HG02981 (cell line): ENCODE results near the gene RFX8.

Experiments
- ATAC-seq: cut with Tn5 transposase; IDR thresholded peaks from one replicate; pipeline ENCODE4 v1.9.1; 2021; ENCODE audit warnings: mild to moderate bottlenecking, moderate library complexity; ENCODE audit not compliant: unreplicated experiment

The RFX8 gene

DNA sequence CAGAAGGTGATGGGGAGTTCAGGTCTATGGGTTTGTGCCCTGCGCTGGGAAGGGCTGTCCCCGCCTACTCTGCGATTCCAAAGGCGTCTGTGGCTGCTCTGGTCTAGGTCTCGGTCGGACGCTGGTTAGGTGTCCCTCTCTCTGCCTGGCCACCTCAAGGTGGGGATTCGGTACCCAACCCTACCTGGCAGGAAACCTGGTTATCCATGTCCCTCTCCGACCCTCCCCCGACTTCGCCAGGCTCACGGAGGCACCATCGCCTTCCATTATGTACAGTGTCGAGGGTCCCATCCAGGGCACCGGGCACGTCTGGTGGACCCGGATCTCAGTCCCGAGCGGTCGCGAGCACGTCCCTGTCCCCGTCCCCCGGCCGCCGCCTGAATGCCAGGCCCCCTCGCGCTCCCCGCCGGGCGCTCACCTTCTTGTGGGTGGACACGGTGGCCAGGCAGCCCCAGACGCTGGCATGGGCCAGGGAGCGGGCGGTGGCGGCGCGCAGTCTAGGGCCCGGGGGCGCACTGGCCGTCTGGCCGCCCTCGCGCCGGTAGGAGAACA is 88.2 kb downstream of the RFX8 start:
- ATAC-seq = no peak

DNA sequence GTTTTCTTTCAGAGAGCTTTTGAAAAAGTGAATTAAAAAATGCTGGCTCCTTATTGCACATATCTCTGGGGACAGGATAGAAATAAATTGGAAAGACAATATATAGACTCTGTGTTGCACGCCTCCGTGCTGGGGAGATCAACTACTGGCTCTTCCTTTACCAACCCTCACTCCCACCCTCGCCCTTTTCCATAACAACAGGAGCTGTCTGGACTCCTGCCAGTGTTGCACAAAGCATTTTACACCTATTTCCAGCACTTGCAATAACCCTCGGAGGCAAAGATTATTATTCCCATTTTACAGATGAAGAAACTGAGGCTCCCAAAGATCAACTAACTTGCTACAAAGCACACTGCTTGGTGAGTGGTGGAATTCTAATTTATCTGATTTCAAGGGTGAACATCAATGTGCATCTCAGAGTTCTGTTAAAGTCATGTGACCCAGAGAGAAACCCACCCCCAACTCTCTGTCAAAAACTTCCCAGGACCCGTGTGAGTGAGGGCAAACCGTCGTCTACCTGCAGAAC is 91.8 kb downstream of the RFX8 start:
- ATAC-seq = no peak

DNA sequence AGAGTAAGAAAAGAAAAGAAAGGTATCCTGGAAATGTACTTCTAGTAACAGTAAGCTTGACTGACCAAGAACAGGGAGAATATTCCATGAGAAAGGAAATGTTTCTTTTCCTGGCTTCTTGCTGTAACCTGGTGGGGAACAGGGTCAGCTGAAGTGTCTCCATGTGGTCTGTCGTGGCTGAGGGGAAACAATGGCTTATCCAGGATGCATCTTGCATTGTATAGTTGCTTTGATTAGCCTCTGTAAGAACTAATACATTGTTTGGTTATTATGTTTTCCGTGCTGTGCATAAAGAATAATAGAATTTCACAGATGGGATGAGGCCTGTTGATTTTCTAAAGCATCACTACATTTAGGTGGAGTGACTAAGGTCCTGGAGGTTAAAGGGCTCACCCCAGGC is 92.5 kb downstream of the RFX8 start:
- no peak for ATAC-seq

DNA sequence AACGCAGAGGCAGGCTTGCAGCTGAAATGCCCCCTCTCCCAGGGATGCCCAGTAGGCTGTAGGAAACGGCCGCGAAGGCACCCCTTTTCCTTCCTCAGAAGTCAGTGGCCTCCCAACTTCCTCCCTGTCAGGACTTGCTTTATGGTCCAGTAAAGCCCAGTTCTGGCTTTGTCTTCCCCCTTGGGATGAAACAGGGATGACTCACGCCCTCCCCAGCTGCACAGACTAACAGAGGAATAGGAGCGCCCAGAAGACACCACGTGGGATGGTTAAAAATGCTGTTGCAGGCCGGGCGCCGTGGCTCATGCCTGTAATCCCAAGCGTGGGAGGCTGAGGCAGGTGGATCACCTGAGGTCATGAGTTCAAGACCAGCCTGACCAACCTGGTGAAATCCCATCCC is 94.5 kb downstream of the RFX8 start:
- ATAC-seq = no peak

DNA sequence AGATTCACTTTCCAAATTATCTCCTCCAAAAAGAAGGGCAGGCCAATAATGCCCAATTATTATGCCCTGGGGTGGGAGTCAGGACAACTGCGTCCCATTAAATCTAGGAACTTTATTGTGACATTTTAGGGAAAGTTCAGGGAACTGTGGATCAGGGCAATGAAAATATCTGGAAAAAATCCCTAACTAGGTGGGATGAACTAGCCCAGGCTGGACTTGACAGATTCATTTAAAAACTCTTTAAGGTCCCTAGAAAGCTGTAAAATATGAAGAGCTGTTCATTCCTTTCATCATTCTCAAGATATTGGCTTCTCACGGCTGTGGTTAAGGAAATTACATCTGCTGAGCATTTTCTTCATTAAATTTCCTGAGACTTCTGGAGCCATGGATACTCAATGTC is 95.8 kb downstream of the RFX8 start:
- no peak for ATAC-seq

DNA sequence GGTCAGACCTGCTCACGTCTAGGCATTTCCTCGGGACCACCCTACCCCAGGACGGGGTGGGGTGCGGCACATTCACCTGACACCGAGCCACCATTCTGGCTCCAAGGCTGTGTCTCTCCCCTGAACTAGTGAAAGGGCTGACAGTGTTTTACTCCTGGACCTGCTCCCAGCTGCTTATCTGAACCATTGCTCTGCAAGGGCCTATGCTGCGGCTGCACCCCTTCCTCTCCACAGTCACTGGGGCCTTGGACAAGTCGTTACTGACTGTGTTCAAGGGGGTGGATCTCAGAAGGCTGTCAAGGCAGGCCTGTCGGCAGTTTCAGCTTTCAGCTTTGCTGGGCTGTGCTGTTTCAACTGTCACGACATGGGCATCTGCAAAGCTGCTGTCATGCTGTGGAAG is 99.3 kb downstream of the RFX8 start:
- no peak for ATAC-seq

DNA sequence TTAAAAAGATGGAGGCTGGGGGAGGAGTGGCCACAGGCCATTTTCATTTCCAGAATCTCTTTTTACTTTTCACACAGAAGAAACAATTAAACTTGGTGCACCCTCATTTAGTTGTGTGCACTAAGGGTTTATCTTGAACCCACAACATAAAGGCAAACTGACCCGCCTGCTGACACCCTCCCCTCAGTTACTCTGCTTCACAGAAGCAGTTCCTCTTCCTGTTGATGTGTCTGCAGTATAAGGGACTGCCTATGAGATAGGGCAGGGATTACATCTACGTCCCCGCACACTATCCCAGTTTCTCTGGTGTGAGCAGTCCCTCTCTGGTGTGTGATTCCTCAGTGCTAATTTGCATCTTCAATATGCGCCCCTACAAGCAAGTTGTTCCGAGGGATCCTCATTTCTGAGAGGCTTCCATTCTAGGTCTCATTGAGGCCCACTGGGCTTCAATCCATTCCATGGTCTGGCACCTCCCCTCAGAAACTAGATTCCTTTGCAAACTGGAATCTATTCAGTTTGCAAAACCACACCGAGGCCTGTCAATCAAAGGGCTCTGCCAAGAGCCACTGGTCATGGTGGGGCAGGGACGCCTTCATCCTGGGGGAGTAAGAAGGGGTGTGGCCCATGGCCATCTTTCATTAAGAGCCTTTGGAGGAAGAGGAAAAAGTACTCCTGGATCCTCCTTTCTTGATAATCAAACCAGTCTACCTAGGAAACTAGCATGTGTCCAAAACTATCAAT is 99.9 kb downstream of the RFX8 start:
- no peak for ATAC-seq

DNA sequence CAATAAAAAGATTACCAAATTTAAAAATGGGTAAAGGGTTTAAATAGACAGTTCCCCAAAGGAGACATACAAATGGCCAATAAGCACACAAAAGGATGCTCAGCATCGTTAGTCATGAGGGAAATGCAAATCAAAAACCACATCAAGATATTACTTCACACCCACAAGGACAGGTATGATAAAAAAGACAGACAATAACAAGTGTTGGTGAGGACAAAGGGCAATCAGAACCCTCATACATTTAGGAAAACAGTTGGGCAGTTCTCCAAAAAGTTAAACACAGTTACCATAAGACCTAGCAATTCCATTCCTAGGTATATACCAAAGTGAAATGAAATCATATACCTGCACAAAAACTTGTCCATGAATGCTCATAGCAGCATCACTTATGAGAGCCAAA is 102.1 kb downstream of the RFX8 start:
- no peak for ATAC-seq

GRCh38 chr2:101371636-101372035 is 103.3 kb downstream of the RFX8 start:
- no peak for ATAC-seq

DNA sequence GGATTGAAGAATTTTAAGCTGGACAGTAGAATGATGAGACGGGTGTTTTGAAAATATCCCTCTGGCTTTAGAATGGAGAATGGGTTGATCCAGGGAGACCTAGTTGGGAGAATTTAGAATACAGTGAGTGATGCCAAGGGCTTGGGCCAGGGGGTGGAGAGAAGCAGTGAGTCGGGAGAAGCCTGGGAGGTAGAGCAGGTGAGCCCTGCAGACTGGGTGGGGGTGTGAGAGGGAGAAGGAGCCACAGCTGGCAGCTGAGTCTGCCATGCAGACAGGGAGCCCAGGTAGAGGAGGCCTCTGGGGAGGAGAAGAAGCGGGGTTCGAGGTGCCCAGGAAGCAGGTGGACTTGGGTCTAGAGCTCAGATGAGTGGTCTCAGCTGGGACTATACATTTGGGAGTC is 105.8 kb downstream of the RFX8 start:
- no peak for ATAC-seq

DNA sequence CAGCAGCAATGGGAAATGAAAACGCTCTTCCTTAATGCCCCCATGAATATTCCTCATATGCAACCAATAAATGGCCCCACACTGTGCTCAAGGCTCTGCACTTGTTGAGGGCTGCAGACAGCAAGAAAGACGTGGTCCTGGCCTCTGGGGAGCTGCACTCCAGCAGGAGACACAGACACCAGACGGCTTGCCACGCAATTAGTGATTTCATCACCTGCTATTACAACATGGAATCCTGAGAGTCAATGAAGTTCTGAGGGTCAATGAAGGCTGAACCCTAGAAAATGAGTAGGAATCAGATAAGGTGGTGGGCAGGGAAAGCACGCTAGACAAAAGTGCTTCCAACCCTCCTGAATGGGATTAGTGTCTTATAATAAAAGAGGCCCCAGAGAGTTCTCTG is 106.5 kb downstream of the RFX8 start:
- no peak for ATAC-seq

DNA sequence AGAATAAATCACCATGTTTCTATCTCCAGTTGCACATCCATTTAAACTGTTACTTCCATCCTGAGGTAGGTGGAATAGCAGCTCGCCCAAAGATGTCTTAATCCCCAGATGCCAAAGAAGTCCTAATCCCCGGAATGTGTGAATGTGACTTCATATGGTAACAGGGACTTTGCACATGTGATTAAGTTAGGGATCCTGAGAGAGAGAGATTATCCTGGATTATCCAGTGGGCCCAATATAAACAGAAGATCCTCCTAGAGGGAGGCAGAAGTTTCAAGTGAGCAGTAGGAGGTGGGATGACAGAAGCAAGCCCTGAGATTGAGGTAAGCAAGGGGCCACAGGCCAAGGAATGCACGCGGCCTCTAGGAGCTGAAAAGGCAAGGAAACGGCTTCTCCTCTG is 107.4 kb downstream of the RFX8 start:
- no peak for ATAC-seq

GRCh38 chr2:101364878-101365277 is 110.0 kb downstream of the RFX8 start:
- no peak for ATAC-seq

DNA sequence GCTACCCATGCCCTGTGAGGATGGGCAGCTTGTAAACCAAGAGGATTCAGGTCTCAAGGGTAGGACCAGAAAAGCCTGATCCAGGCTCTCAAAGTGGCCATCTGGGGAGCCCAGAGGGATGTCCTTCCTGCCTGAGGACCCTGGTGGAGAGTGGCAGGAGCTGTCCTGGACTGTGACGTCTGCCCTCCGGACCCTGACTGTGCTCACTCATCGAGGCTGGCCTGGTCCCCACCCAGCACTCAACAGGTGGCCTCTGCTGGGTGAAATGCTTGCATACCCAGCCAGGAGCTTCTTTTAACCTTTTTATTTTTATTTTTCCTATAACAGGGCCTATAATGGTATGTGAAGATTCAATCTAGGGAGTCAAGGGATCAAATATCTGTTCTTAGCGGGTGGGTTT is 112.1 kb downstream of the RFX8 start:
- no peak for ATAC-seq

GRCh38 chr2:101362316-101362715 is 112.6 kb downstream of the RFX8 start:
- ATAC-seq = no peak

DNA sequence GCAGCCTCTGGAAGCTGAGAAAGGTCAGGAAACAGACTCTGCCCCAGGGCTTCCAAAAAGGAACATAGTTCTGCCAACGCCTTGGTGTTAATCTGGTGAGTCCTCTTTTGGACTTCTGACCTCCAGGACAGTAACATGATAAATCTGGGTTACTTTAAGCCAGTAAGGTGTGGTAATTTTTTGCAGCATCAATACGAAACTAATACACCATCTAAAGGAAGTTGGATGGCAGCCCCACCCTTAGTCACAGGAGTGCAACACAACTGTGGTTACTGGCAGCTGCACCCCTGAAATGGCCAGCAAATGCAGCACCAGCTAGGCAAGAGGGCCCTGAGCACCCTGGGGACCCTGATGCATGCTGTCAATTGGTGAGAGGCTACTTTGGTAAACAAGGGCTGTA is 113.4 kb downstream of the RFX8 start:
- ATAC-seq = no peak

DNA sequence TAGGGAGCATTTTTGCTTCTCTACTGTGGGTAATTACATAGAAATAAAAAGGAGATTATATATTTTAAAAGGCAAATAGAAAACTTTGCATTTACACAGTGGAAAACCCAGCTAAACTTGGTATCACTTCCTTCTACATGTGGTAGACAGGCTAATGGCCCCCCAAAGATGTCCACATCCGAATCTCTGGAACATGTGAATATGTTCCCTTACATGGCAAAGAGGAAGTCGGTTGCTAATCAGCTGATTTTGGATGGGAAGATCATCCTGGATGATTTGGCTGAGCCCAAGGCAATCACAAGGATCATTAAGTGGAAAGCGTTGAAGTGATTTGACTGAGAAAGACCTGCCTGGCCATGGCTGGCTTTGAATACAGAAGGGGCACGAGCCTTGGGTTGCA is 113.8 kb downstream of the RFX8 start:
- ATAC-seq = no peak

- ATAC-seq = no peak
Observed at GRCh38 chr2:101360232-101360631, 114.7 kb downstream of the RFX8 start.

DNA sequence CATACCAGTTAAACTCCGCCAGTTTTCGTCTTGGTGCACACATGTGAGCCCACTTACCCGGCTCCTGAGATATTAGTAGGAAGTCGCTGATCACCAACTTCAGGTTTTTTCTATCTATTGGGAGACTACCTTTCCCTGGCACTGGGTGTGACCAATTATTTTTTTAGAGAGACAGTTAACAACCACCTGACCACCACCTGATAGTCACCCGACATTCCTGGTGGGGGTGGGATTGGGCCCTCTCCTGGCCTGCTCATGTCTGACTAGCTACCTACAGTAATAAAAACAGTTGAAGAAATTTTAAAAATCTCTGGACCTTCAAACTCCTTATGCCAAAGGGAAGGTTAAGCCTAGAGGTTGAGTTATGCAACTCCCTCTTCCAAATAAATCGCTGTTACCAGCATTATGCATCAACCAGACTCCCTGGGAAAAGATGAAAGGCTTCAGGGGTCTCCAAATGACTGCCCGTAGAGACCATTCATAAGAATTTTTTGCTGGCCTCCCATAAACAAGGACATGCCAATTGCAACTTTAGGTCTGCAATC is 115.4 kb downstream of the RFX8 start:
- ATAC-seq = no peak

- no peak for ATAC-seq
Observed at GRCh38 chr2:101357376-101357775, 117.5 kb downstream of the RFX8 start.

DNA sequence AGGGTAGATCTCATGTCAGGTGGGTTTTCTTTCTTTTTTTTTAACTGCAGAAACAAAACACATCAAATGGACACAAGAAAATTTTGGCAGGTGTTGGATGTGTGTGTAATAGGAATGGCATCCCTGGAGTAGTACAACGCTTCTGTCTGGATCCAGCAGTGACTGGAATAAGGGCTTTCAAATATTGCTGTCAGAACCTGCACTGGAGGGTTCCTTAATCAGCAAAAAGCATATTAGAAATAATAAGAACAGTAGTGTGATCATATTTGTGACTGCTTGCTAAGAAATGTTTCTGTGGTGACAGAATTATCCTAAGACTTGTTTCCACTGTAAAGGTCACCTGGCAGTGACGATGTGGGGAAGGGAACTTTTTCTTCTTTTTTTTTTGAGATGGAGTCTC is 118.4 kb downstream of the RFX8 start:
- no peak for ATAC-seq

DNA sequence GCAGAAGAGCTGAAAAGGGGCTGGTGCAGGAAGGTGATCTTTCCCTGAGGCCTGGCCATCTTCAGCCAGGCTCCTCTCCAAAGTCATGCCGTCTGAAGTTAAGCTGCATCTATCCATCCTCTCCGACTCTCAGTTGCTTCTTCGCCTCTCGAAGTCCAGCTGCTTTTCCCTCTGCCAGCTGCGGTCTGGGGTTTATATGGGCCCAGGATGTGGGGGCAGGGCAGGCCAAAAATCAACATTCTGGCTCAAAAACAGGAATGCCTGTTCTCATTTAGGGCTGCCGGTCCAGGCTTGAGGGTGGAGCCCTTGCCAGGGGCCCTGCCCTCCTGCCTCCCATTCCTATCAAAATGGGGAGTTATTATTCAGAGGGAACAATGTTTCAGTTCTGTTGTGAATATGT is 118.9 kb downstream of the RFX8 start:
- ATAC-seq = no peak
